Central memory CD4-positive, alpha-beta T cell (primary cell): ENCODE results near the gene CLCN1.
"Not testable (repeated sequence)": the region's sequence is repeated elsewhere in the genome, so short reads cannot be mapped to it uniquely, and the experiment has no call there.

Source experiments
- DNase-seq: peaks from one replicate; pipeline ENCODE4 v3.0.0; 2022

Gene CLCN1

GRCh38 chr7:143387156-143387975 is 71.5 kb downstream of the CLCN1 start:
- no peak for DNase-seq

- no peak for DNase-seq
Observed at GRCh38 chr7:143388051-143388450, 72.1 kb downstream of the CLCN1 start.

- no peak for DNase-seq
Observed at GRCh38 chr7:143388491-143389101, 72.7 kb downstream of the CLCN1 start.

DNA sequence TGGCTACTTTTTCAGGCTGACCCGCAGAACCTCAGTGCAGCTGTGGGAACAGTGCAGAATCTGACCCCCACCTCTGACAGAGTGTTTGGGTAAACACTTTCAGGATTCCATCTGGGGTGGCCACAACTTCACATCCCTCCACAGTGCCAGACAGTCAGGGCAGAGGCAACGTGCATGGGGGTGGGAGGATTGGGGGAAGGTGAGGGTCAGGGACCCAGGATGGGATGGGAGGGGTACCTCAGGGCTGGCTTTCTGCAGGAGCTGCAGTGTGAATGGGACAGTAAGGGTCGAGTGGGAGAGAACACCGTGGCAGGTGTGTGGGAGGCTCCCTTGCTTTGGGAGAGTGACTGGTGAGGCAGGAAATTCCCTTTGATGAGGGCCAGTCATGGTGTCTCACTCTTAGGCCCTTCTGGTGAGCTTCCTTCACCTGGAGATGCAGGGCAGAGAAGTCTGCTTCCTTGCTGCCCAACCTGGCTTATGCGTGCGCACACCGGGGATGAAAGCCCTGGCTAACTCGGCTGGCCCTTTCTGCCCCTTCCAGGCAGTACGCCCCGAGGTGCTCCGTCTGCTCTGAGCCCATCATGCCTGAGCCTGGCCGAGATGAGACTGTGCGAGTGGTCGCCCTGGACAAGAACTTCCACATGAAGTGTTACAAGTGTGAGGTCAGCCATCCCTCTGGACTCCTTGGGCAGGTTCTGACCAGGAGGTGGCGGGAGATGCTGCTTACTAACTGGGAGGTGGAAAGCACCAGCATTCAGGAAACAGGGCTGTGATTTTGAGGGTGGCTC is 73.6 kb downstream of the CLCN1 start:
- DNase-seq: no peak

GRCh38 chr7:143390104-143390772 is 74.3 kb downstream of the CLCN1 start:
- DNase-seq: no peak

DNA sequence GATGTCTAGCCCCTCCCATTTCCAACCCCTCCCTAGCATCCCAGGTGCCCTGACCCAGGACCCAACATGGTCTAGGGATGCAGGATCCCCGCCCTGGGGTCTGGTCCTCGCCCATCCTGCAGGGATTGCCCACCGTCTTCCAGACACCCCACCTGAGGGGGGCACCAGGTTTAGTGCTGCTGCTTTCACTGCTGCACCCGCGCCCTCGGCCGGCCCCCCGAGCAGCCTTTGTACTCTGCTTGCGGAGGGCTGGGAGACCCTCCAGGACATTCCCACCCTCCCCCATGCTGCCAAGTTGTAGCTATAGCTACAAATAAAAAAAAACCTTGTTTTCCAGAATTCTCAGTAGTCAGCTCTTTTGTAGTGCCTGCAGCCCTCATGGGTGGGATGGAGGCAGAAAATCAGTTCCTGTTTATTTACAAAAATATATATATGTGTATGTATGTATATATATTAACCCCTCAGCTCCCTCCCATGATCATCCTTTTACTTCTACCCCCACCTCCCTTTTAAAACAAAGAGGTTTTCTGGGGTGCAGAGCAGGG is 74.9 kb downstream of the CLCN1 start:
- no peak for DNase-seq

DNA sequence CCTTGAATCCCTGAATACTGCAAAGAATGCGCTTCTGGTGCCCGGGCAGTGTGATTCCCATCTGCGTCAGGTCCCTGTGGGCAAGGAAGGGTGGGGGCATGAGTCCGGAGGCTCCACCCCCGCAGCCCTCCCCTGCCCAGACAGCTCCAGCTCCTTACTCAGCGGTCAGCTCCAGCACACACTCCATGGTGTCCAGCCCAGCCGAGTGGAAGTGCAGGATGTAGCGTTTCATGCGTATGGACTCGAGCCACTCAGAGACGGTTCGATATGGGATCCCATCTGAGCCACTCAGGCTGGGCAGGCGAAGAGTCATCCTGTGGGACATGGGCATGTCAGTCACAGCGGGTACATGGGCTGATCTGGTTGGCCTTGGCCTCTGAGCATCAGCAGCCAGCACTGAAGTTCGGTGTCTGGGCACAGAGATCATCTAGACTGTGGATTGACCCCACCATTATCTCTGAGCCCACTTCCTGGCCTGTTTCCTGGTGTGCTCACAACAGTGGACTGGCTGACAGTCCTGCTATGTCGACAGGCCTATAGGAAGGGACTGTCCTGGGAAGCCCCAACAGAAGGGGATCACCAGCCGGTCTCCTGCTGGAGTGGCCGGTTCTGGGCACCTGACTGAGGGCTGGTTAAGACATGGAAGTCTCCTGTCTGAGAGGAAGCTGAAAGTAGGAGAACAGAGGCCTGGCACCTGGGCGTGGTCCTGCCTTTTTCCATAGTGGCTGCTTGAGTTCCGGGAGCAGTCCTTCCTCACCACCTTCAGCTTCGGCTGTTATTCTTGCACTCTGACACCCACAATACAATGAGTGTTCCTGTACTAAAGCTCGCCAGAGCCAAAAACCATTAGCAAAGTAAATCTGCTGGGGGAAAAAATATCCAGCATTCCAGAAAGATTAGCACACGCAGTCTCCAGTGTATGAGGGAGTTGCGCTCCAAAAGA is 75.8 kb downstream of the CLCN1 start:
- DNase-seq: no peak

DNA sequence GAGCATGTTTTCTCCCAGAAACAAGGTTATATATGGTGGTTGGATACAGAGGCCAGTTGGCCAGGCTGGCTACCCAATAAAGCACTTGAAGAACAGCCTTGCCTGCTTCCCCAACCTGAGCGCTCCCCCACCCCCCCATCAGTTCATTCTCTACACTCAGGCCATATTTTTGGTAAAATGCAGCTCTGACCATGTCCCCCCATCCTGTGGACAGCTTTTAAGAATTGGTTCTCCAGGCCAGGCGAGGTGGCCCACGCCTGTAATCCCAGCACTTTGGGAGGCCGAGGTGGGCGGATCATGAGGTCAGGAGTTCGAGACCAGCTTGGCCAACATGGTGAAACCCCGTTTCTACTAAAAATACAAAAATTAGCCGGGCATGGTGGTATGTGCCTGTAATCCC is 76.5 kb downstream of the CLCN1 start:
- not testable (repeated sequence) for DNase-seq

GRCh38 chr7:143392875-143393266 is 77.0 kb downstream of the CLCN1 start:
- no peak for DNase-seq

- DNase-seq: no peak
Observed at GRCh38 chr7:143393267-143394041, 77.5 kb downstream of the CLCN1 start.

DNA sequence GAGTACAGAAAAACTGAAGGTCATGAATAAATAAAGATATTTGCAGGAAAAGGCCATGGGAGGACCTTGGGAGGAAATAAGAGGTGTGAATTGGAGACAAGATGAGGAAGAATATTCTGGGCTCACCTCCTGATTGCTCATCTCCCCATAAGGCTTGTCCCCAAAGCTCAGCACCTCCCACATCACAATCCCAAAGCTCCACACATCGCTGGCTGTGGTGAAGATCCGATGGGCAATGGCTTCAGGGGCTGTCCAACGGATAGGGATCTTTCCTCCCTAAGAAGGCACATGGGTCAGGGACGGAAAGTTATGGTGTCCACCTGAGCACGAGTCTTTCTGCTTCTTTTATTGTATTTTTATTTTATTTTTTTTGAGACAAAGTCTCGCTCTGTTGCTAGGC is 78.2 kb downstream of the CLCN1 start:
- DNase-seq: no peak

DNA sequence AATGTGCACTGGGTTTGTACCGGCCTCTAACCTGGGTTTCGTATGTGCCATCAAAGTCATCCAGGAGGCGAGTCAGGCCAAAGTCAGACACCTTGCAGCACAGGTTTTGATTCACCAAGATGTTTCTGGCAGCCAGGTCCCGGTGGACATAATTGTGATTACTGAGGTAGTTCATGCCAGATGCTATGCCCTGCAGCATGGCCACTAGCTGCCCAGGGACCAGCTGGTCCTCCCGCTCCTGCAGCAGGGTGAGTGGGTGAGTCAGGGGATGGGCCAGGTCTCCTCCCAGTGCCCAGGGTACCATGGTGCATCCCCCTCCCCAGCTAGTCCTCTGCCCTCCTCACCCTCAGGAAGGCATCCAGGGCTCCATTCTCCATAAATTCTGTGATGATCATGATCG is 78.9 kb downstream of the CLCN1 start:
- DNase-seq: no peak

DNA sequence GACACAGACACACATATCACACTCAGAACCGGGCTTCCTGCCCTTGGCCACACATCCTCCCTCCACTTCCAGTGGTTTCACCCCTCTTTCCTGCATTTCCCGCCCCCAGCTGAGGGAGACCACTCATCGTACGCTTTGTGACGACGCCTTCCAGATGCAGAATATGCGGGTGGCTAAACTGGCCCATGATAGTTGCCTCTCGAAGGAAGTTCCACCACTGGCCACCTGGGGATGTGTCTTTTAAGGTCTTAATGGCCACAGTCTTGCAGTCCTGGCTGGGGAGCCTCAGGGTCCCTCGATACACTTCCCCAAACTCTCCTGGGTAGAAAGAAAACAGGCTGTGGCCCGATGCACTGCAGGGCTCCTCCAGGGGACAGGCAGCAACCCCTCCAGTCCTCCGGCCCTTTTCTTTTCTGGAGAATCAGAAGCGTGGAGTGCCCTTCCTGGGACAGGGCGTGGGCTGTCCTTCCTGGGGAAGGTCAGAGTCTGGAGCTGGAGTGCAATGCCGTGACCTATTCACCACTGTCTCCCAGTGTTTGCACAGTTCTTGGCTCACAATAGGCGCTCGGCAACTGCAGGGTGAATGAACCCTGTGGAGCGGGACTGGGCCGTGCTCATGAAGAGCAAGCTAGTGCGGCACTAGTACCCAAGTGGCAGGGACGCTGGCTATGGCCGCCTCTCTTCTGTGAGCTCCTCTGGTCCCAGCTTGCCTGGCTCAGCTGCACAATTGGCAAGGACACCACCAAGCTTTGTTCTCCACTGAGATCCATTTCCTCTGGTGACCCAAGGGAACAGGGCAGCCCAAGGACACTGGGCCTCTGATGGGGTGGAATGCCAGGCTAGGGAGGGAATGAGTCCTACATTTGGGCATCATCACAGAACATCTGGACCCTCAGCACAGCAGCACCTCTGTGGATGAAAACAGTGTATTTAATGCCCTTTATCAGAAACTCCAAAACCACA is 79.6 kb downstream of the CLCN1 start:
- DNase-seq: no peak

DNA sequence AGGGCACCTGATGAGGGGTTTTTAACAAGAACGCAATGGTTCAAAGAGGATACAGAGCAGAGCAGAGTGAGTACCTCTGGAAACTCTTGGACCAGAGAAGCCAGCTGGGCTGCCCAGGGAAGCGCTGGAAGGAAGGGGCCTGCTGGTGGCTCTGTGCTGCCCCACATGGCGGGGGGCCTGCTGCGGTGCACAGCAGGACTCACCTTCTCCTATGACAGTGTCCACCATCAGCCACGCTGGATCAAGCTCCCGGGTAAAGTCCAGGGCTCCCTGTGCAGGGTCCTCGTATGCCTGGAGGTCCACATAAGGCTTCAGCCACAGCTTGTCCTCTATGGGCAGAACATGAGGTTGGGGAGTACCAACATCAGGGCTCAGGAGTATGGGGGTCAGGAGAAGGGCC is 80.3 kb downstream of the CLCN1 start:
- no peak for DNase-seq

DNA sequence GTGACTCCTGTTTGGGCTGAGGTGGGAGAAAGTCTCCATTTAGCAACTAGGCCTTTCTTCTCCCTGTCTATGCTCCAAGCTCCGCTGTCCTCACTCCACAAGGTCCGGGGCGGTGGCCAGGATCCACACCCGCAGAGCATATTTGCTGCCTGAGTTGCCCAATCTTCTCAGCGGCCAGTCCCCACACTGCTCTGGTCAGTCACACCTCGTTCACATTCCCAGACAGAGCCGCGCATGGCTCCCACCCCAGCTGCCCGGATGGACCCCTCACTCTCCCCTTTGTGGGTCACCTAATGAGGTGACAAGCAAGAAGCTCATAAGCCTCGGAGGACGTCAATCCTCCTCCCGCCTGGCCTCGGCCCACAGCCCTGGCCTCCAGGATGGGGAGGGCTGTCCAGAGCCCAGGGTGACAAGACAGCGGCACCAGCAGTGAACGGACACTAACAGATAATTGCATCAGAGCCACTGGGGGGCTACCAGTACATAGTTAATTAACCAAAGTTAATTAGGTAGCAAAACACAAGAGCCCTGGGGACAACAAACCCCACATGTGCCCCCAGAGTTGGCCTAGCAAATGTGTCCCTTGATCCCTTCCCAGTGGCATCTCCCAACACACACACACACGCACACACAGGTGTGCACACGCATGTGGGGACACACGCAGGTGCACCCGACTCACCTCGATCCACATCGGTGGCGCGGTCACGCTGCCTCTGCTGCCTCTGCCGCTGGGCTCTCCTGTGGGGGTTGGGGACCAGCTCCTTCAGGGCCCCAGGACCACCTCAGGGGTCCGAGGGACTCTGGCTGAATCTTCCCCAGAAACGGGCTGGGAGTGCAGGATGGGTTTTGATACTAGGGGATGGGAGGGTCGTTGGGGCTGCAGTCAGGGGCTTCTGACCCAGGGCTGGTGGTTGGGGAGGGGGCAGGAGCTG is 81.0 kb downstream of the CLCN1 start:
- no peak for DNase-seq

- no peak for DNase-seq
Observed at GRCh38 chr7:143397710-143398530, 82.0 kb downstream of the CLCN1 start.

DNA sequence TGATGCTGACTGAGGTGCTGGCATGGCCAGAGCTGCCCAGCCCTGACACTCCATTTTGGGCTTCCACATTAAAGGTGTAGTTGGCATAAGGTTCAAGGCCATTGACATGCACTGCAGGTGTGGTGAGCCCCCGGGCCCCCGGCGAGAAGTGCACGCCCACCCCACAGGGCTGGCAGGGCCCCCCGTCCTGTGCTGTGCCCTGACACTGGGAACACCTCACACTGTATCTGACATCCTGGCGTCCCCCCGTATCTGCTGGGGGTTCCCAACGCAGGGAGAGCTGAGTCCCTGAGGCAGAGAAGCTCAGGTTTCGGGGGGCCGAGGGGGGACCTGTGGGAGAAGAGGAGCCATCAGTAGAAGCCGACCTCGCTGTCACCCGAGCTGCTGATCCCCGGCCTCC is 82.7 kb downstream of the CLCN1 start:
- no peak for DNase-seq

DNA sequence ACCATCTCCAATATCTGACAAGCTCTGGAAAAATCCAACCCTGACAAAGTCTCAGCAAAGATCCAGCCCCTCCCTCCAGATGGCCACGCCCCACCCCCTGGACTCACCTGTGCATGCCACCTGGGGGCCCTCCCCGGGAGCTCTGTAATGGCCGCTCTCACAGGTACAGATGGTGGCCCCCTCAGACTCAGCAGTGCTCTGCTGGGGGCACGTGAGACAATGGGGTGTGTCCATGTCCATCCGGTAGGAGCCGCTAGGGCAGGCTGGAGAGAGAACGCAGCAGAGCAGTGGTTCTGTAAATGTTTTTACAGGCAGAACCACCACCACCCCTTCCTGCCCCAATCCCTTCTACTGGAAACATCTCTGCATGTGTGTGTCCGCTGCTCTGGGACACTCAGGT is 83.2 kb downstream of the CLCN1 start:
- no peak for DNase-seq
